Lung (tissue), 12 donors: Measurements from ENCODE around the gene PATJ. TPM values are rescaled to one million over a fixed set of nuclear protein-coding genes. Genes with fewer than 3 reads are reported as not detected.
"Not testable (repeated sequence)": the region's sequence is repeated elsewhere in the genome, so short reads cannot be mapped to it uniquely, and the experiment has no call there.

Source experiments
- ATAC-seq: fragments of 200-7000 bp; cut with Tn5 transposase; one replicate; pipeline ENCODE4 v1.9.1; 2020; ENCODE audit warnings: moderate number of reproducible peaks; ENCODE audit not compliant: insufficient read depth, low FRiP score
- DNase-seq, 3 donors: peaks; one replicate each; pipeline ENCODE4 v3.0.0-alpha.2; 2013 to 2017
- H3K27ac ChIP-seq, 2 donors: one replicate each; pipeline ENCODE4 v1.5.1; 2013; ENCODE audit warnings: mild to moderate bottlenecking in 2 of 2, moderate library complexity in 2 of 2, control low read depth in 1 of 2, inconsistent platforms in 1 of 2, low read depth in 1 of 2, low read length in 1 of 2
- H3K27me3 ChIP-seq, 3 donors: one replicate each; pipeline ENCODE4 v1.5.1; 2013; ENCODE audit warnings: low read length in 2 of 3; ENCODE audit not compliant: control insufficient read depth in 3 of 3, insufficient read depth in 3 of 3
- H3K36me3 ChIP-seq, 4 donors: one replicate each; pipeline ENCODE4 v1.5.1; 2013; ENCODE audit warnings: low read length in 4 of 4, mild to moderate bottlenecking in 1 of 4, moderate library complexity in 1 of 4; ENCODE audit not compliant: control insufficient read depth in 4 of 4, insufficient read depth in 4 of 4
- H3K4me1 ChIP-seq, 5 donors: one replicate each; pipeline ENCODE4 v1.5.1; 2013; ENCODE audit warnings: low read length in 5 of 5, mild to moderate bottlenecking in 2 of 5, moderate library complexity in 1 of 5; ENCODE audit not compliant: control insufficient read depth in 5 of 5, insufficient read depth in 5 of 5
- H3K4me3 ChIP-seq: one replicate; pipeline ENCODE4 v1.5.1; 2013; ENCODE audit warnings: mild to moderate bottlenecking, control low read depth, moderate library complexity
- H3K9ac ChIP-seq, 2 donors: one replicate each; pipeline ENCODE4 v1.5.1; 2013; ENCODE audit warnings: low read length in 2 of 2, control low read depth in 1 of 2; ENCODE audit not compliant: insufficient read depth in 1 of 2
- H3K9me3 ChIP-seq, 4 donors: one replicate each; pipeline ENCODE4 v1.5.1; 2013; ENCODE audit warnings: low read length in 3 of 4, mild to moderate bottlenecking in 1 of 4, moderate library complexity in 1 of 4; ENCODE audit not compliant: control insufficient read depth in 4 of 4, insufficient read depth in 3 of 4
- WGBS, 2 donors: extraction: QIAGEN DNeasy Blood & Tissue Kit; methylation state at CpG; one replicate each; pipeline ENCODE4 v1.1.7; 2013; 5-methylcytosine and 5-hydroxymethylcytosine counted together
- polyA plus RNA-seq, 2 donors: library from polyadenylated mRNA; stranded (reverse); fragments of 200-250 nt; gene quantifications; one replicate each; pipeline ENCODE4 v1.2.1, GENCODE V29; 2013
- total RNA-seq, 2 donors: library from RNA; depleted of rRNA in 1 of 2; stranded (reverse); fragments of >200 nt in 1 of 2; gene quantifications; one replicate each; pipeline ENCODE4 v1.2.1, GENCODE V29; 2014 to 2021
- TF ChIP-seq, protein P1 (sequence below): IDR thresholded peaks from 2 replicates; pipeline ENCODE4 v1.5.1; 2012; ENCODE audit warnings: mild to moderate bottlenecking; ENCODE audit errors: control extremely low read depth, extremely low read depth
- donor health status: control.
- donor health status: control.
- donor health status: Bipolar disorder and iron deficiency.
- donor health status: healthy.
- donor health status: DM: yes; HTN: yes; CAD: no.

The PATJ gene
- total and polyA plus RNA-seq, 4 donors = 5.3 to 115 (median 26.8) TPM

DNA sequence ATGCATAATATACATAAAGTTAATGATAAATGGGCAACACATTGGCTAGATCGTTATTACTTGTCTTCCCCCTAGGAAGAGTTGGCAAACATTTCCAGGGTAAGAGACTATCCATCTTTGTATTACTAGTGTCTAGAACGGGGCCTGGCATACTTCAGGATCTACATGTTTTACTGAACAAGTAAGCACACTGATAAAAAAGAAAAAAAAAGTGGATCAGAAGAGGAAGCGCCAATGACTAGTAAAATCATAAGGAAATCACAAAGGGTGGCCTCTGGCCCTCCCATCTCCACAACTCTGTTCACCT is 17.8 kb upstream of the PATJ start:
- Histone ChIP-seq H3K36me3 (peaks cover 0 to 4% (median 1%) of the 10 kb centered on the region in 4 donors), H3K27ac (peak overlapping the region; percentile 96 to 98), H3K4me1 (peaks cover 3 to 11% (median 6%) of the 10 kb centered on the region in 5 donors), H3K27me3 (no peaks in the 10 kb centered on the region), H3K4me3 (peak overlapping the region; percentile 93), H3K9ac (peak overlapping the region; percentile 95 to 98), H3K9me3 (peaks cover 0 to 2% (median 0%) of the 10 kb centered on the region in 4 donors)
- DNase-seq (peak in 1 of 3 donors; percentile 25), ATAC-seq (no peak)
- 0 to 2% methylated on average over 3 of the region's 3 CpGs for WGBS, 2 donors
- TF ChIP-seq, protein P1, sequence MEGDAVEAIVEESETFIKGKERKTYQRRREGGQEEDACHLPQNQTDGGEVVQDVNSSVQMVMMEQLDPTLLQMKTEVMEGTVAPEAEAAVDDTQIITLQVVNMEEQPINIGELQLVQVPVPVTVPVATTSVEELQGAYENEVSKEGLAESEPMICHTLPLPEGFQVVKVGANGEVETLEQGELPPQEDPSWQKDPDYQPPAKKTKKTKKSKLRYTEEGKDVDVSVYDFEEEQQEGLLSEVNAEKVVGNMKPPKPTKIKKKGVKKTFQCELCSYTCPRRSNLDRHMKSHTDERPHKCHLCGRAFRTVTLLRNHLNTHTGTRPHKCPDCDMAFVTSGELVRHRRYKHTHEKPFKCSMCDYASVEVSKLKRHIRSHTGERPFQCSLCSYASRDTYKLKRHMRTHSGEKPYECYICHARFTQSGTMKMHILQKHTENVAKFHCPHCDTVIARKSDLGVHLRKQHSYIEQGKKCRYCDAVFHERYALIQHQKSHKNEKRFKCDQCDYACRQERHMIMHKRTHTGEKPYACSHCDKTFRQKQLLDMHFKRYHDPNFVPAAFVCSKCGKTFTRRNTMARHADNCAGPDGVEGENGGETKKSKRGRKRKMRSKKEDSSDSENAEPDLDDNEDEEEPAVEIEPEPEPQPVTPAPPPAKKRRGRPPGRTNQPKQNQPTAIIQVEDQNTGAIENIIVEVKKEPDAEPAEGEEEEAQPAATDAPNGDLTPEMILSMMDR = no peak

DNA sequence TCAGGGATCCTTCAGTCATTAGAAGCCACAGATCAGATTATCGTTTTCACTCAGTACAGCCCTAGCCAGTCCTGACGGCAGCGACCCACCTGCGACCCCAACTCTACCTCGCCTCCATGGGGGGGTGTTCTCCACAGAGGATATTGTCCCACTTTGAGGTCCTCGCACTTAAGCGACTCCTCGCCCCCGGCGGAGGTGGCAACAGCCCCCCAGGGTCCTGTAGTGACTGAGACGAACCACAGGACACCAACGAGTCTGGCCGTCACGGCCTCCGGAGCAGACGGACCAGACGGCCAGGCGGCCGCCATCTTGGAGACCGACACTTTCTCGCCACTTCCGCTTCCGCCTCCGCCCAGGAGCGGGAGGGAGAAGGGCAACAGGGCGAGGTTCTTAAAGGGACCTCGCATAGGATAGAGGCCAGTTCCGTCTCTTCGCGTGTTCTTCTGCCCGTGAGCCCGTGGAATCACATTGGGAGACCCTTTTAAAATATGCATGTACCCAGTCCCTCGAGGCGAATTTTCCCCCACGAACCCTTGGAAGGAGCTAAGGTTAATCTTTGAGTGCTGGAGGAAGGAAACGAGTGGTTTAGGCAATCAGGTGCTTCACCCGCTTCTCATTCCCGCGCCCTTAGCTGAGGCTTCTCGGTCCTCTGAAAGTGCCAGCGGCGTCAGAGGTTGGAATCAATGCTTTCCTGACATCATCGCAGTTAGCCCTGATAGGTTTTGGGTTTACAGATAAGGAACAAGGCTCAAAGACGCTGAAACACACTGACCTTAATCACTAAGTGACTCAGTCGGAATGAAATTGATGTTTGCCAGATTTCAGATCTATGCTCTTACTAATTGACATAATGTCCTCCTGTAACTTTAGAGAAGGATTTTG is 17.2 kb upstream of the PATJ start, which contains the start of gene TM2D1:
TSS of gene TM2D1 (minus strand) at position 329 of the 882 bp plus-strand sequence. CDS start at position 308, 21 bp downstream.
- peak; percentile 98 for ATAC-seq
- no peaks in the 10 kb centered on the region for H3K27me3 ChIP-seq
- peak within 1 kb of the TSS; percentile 95 to 98 for H3K9ac ChIP-seq
- TF ChIP-seq, protein P1 = no peak
- peak within 1 kb of the TSS; percentile 93 for H3K4me3 ChIP-seq
- DNase-seq = peak; percentile 92 to 95 (median 93)
- H3K9me3 ChIP-seq = peaks cover 0 to 2% (median 0%) of the 10 kb centered on the region in 4 donors
- peak within 1 kb of the TSS; percentile 96 to 98 for H3K27ac ChIP-seq
- H3K4me1 ChIP-seq = peaks cover 3 to 11% (median 6%) of the 10 kb centered on the region in 5 donors
- 0% methylated on average over 45 of the region's 45 CpGs for WGBS, 2 donors
- peaks cover 0 to 4% (median 1%) of the 10 kb centered on the region in 4 donors for H3K36me3 ChIP-seq

DNA sequence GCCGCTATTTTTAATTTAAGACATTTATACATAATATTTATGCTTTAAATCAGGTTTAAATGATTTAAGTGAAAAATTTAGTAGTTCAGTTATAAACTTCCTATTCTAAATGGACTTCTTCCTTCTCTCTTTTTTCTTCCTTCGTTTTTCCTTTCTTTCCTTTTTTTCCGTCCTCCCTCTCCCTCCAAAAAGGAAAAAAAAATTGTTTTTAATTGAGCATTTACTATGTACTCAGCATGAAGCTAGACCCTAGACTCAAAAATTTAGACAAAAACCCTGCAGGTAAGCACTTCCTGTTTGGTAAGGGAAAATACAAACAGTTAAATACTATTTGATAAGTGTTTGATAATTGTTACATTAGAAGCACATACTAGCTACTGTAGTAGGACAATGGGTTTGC is 14.7 kb upstream of the PATJ start:
- TF ChIP-seq, protein P1 = no peak
- H3K4me1 ChIP-seq = peaks cover 3 to 11% (median 6%) of the 10 kb centered on the region in 5 donors
- no peak overlapping the region for H3K9ac ChIP-seq
- H3K27ac ChIP-seq = no peak overlapping the region
- H3K4me3 ChIP-seq = no peak overlapping the region
- peaks cover 0 to 2% (median 0%) of the 10 kb centered on the region in 4 donors for H3K9me3 ChIP-seq
- DNase-seq (no peak), ATAC-seq (no peak)
- no peaks in the 10 kb centered on the region for H3K27me3 ChIP-seq
- 70 to 75% methylated on average over 3 of the region's 3 CpGs for WGBS, 2 donors
- H3K36me3 ChIP-seq = peaks cover 0 to 4% (median 0%) of the 10 kb centered on the region in 4 donors

DNA sequence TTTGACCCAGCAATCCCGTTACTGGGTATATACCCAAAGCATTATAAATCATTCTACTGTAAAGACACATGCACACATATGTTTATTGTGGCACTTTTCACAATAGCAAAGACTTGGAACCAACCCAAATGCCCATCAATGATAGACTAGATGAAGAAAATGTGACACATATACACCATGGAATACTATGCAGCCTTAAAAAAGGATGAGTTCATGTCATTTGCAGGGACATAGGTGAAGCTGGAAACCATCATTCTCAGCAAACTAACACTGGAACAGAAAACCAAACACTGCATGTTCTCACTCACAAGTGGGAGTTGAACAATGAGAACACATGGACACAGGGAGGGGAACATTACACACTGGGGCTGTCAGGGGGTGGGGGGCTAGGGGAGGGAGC is 11.6 kb upstream of the PATJ start:
- WGBS, 2 donors = 0 to 50% methylated on average over 1 of the region's 1 CpG
- ATAC-seq = not testable (repeated sequence)

More for the DNA sequence above, 11.6 kb upstream of the PATJ start:
- H3K9ac ChIP-seq, H3K9me3 ChIP-seq, H3K4me1 ChIP-seq, H3K27me3 ChIP-seq, DNase-seq, H3K27ac ChIP-seq, H3K36me3 ChIP-seq, H3K4me3 ChIP-seq: not testable (repeated sequence)
